HG03066 (cell line): Measurements from ENCODE around the gene SP7.
"Not testable (repeated sequence)": the region's sequence is repeated elsewhere in the genome, so short reads cannot be mapped to it uniquely, and the experiment has no call there.

Experiments
- ATAC-seq: cut with Tn5 transposase; IDR thresholded peaks from one replicate; pipeline ENCODE4 v1.9.1; 2021; ENCODE audit warnings: low read depth; ENCODE audit not compliant: unreplicated experiment

SP7 gene

DNA sequence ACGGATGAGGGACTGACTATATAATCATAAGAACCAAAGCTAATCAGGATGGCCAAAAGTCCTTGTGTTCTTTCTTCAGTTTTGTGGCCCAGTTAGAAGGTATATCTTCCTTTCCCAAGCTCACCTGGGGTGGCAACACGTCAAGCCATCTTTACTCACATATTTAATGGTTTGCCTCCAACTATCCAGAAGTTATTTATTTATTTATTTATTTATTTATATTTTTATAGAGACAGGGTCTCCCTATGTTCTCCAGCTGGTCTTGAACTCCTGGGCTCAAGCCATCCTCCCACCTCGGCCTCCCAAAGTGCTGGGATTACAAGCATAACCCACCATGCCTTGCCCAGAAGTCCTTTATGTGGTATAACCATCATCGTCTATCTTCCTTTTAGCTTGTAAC lies 11.8 kb upstream of the SP7 start:
- ATAC-seq, result no peak

GRCh38 chr12:53346491-53346890 lies 10.3 kb upstream of the SP7 start:
- no peak for ATAC-seq

DNA sequence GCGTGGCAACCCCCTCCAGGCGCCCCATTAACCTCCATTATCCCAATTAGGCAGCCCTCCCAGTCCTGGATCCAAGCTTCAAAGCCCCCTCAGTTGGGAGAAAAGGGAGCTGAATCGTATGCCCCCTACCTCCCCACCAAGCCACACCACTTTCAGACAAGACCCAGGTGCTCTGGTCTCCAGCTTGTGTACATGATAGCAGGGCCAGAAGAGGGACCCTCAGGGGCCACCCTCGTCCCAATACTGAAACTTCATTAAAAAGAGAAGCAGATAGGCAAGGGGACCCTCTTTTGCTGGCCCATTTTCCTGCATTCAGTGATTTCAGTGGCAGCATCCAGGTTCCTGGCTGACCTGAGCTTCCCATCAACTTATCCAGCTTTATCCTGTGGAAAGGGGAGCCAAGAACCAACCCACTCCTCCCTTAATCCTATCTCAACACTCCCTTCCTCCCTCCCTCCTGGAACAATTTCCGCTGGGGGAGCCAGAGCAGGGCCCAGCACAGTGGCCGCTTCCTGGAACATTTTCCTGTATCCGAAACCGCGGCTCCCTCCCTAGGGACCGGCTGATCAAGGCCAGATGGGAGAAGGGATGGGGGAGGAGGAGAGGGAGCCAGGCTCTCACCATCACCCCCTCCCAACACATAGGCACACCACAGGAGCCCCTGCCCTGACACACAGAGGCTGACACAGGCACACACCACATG lies 9.5 kb upstream of the SP7 start:
- no peak for ATAC-seq

DNA sequence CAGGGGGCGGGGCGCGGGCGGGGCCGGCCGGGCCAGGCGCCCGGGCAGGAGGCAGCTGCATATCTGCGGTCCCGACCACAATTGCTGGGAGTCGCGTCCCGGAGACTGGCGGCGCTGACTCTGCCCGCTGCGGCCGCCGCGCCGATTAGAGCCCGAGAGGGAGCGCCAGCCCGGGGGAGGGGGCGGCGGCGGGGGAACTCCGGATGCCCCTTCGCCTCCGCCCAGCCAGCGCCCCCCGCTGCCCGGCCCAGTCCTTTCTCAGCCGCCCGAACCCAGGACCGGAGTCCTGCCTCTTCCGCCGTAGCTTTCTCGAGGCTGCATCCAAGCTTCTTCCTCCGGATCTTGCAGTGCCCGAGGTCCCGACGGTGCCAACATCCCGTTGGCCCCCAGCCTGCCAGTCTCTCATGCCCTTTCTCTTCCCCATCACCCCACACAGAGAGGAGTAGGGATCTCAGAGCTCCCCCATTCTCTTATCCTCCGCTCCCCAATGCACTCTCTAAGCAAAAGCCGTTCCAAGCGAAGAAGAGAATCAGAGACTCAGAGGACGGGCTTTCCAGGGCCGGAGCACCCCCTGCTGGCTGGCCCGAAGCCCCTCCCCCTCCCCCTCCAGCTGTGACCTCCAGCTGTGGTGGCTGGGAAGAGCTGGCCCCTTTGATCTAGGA lies 8.8 kb upstream of the SP7 start:
- no peak for ATAC-seq

DNA sequence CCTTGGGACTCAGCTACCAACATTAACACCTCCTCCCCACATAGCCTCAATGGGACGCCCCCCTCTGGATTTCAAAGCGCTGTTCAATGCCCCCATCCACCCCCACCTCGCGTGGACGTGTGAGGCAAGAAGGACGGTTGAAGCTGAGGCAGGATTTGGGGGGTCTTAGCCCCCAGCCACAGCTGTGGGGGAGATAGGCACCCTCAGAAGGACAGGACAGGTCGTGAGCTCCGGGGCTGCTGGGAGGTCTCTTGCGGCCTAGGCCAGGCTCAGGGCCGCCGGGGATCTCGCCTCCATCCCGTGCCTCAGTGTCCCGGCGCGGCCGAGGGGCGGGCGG lies 8.3 kb upstream of the SP7 start:
- no peak for ATAC-seq

GRCh38 chr12:53343969-53344368 lies 7.8 kb upstream of the SP7 start:
- ATAC-seq, result no peak

GRCh38 chr12:53343449-53343848 lies 7.3 kb upstream of the SP7 start:
- ATAC-seq, result no peak

DNA sequence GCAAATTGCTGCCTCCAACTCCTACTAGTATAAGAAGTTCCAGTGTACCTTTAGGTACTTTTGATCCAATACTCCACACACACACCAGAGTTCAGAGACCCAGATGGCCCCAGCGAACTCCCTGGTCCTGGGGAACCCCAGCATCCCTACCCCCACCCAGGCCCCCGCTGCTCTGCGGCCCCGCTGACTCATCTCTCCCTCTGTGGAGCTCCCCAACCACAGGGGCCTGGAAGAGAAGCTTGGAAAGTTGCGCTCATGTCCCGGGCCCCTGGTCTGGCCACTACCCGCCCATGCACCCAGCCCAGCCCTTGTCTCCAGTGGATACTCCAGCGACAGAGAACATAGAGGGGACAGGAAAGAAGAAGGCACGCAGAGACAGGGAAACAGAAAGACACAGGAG lies 4.2 kb upstream of the SP7 start:
- ATAC-seq, result no peak

GRCh38 chr12:53338916-53339315 lies 2.8 kb upstream of the SP7 start:
- ATAC-seq, result no peak

DNA sequence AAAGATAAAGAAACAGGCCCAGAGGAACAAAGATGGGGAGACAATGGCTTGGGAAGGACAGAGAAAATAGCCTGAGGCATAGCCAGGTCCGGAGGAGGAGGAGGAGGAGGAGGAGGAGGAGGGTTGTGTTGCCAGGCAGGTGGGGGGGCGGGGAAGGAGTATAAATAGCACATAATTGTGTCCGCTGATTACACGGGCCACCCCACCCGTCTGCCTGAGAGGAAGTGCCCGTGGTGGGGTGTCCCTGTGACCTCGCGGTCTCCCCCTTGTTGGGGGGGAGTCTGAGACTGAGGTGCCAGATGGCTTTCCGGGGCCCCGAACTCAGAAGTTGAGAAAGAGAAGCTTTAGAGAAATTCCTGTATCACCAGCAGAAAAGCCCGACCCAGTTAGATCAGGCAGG lies 1.9 kb upstream of the SP7 start:
- no peak for ATAC-seq

DNA sequence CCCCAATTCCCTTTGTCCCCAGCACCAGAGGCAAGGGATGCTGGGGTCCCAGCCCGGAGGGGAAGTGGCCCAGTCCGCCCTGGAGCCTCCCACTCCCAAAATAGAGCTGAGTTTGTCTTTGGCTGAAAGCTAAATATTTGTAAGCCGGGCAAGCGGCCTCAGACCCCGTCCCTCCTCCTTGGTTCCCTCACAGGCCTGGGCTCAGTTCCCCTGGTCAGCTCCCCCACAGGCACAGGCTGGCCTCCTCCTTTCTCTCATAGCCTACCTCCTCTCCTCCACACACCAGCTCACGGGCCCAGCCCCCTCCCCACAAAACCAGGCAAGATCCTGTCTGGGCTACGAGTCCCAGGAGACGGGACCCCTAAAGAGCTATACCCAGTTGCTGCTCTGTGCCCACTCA lies 1.3 kb downstream of the SP7 start:
- ATAC-seq, result no peak

DNA sequence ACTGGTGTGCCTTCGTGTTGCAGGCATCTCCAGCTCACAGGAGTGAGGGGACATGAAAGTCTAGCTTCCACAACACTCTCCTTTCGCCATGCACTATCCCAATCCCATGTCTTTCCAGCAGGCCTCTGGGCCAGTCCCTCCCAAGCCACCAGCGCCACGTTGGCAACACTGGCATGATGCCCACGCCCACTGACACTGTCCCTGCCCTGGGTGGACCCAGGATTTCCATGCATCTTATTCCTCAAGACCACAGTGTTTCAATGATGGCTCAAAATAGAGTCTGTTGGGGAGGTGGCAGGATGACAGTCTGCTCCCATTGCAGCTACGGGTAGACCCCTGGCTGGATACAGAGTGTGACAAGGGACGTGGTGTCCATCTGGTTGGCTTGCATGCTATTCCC lies 2.3 kb downstream of the SP7 start:
- ATAC-seq, result no peak

DNA sequence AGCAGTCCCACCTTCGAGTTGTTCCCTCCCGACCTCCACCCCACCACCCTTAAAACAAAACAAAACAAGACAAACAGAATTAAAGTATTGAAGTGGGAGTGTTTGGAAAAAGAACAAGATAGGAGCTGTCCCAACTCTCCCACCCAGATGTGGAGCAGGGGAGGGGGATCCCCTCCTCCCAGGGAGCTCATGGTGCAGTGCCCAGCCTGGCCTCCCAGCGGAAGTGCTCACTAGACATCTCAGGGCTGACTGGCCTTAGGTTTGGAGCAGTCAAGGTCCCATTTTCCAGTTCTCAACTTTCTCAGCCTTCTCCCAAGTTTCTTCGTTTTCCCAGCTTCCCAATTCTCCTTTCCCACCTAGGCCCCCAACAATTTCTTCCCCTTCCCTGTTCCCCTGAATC lies 2.9 kb downstream of the SP7 start:
- ATAC-seq, result no peak

DNA sequence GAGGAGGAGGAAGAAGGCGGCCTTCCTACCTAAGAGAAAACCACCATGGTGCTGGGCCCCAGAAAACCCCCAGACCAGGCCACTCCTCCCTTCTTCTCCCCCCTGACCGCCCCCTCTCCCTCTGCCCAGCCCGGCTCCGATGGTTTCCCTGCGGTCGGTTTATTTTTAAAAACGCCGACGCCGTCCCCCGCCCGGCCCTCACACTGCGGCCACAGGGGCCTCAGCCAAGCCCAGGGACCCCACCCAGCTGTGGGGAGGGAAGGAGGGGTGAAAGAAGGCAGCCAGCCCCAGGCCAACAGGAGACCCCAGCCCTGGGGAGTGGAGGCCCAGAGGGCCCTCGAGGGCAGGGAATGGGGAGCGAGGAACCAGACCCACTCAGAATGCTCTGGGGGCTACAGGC lies 3.4 kb downstream of the SP7 start:
- ATAC-seq, result no peak

- not testable (repeated sequence) for ATAC-seq
Observed at GRCh38 chr12:53332339-53332738, 3.8 kb downstream of the SP7 start.

- no peak for ATAC-seq
Observed at GRCh38 chr12:53330671-53331070, 5.5 kb downstream of the SP7 start.

GRCh38 chr12:53328043-53328435 lies 8.1 kb downstream of the SP7 start:
- no peak for ATAC-seq

GRCh38 chr12:53327435-53328042 lies 8.6 kb downstream of the SP7 start:
- no peak for ATAC-seq

- no peak for ATAC-seq
Observed at GRCh38 chr12:53326460-53327185, 9.5 kb downstream of the SP7 start.

DNA sequence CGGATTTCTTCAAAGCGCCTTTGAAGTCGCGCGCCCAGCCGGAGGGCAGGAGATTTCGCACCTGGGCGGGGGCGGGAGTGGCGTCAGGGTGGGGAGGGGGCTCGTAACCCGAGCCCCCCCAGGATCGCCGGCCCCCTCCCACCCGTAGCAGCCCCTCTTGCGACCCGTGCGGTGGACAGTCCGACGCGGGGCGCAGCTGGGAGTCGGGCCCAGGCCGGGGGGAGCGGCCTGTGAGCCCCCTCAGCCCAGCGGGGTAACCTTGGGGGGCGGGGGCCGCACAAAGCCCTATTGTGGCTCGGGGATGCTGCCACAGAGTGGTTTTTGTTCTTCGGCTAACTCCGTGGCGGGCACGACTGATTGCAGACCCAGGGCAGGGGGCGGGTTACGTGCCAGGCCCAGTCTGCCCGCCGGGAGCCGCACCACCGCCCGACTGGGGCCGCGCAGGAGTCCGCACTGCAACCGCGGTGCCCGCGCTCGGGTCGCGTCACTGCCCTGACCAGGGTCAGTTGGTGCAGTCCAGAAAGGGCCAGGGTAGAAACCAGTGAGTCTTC lies 10.6 kb downstream of the SP7 start:
- no peak for ATAC-seq

DNA sequence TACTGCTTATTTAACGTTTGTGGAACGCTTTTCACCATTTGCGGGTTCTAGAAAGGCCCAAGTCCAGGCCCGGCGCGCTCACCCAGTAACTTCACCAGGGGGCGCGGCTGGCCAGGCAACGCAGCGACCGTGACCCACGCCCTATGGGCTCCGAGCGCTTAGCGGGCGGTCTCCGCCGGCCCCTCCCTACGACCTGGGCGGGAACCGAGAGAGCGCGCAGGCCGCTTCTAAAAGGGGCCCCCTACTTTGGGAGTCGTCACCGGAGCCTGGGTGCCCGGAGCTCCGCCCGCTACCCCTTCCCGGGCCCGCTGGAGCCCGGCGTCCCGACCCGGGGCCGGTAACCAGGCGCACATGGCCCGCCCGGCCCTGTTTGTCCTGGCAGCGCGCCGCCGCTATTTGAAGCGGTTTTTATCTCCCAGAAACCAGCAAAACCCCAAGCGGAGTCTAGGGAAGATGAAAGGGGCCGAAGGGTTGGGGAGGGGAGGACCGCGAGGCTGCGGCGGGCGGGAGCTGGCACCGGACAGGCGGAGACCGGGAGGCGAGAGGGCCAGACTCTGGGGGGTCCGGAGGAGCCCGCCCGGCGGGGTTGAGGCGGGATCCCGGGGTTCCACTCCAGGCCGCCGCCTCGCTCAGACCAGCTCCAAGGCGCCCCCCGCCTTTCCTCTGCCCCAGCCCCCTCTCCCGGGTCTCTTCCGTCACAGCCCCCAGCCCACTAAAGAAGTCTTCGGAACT lies 11.2 kb downstream of the SP7 start:
- ATAC-seq, result peak; percentile 49
